Sigmoid colon (tissue), 7 donors: ENCODE data around the gene PTPN2. TPM values are rescaled to one million over a fixed set of nuclear protein-coding genes. Genes with fewer than 3 reads are reported as not detected.

Experiments used
- DNase-seq: peaks from one replicate; pipeline ENCODE4 v3.0.0-alpha.2; 2019
- H3K27ac ChIP-seq, 4 donors: fragments of 200-600 bp; sonication (generic); one replicate each; pipeline ENCODE4 v1.5.1; 2016 to 2019; ENCODE audit warnings: mild to moderate bottlenecking in 1 of 4
- H3K27me3 ChIP-seq, 3 donors: fragments of 200-600 bp; sonication (generic); one replicate each; pipeline ENCODE4 v1.5.1; 2019; ENCODE audit warnings: mild to moderate bottlenecking in 1 of 3
- H3K36me3 ChIP-seq, 4 donors: fragments of 200-600 bp; sonication (generic); one replicate each; pipeline ENCODE4 v1.5.1; 2016 to 2019
- H3K4me1 ChIP-seq, 4 donors: fragments of 200-600 bp; sonication (generic); one replicate each; pipeline ENCODE4 v1.5.1; 2017 to 2019
- H3K4me3 ChIP-seq, 4 donors: fragments of 200-600 bp; sonication (generic); one replicate each; pipeline ENCODE4 v1.5.1; 2017 to 2019; ENCODE audit warnings: mild to moderate bottlenecking in 2 of 4, moderate library complexity in 1 of 4
- H3K9me3 ChIP-seq, 4 donors: fragments of 200-600 bp in 3 of 4; sonication (generic) in 3 of 4; one replicate each; pipeline versions ENCODE4 v1.5.1 to v1.6.1; 2013 to 2019
- CTCF ChIP-seq, 4 experiments: fragments of 450-650 bp in 3 of 4; fragments of 200-600 bp in 1 of 4; IDR thresholded peaks; one replicate each; pipeline ENCODE4 v1.5.1; 2016 to 2019; ENCODE audit warnings: antibody characterized with exemption in 4 of 4, mild to moderate bottlenecking in 3 of 4, moderate library complexity in 2 of 4
- EP300 ChIP-seq, 4 donors: sonication (generic); formaldehyde crosslinking; IDR thresholded peaks; one replicate each; pipeline ENCODE4 v1.6.1; 2017; ENCODE audit warnings: antibody characterized with exemption in 4 of 4
- POLR2A ChIP-seq, 2 donors: fragments of 450-650 bp; IDR thresholded peaks; one replicate each; pipeline ENCODE4 v1.6.1; 2016; ENCODE audit warnings: antibody characterized with exemption in 2 of 2, mild to moderate bottlenecking in 2 of 2, moderate library complexity in 2 of 2
- POLR2AphosphoS5 ChIP-seq, 4 donors: sonication (generic); formaldehyde crosslinking; IDR thresholded peaks; one replicate each; pipeline ENCODE4 v1.6.1; 2017; ENCODE audit warnings: antibody characterized with exemption in 4 of 4
- WGBS, 2 donors: extraction: QIAGEN DNeasy Blood & Tissue Kit; methylation state at CpG; one replicate each; pipeline ENCODE4 v1.1.7; 2013; 5-methylcytosine and 5-hydroxymethylcytosine counted together
- intact Hi-C: fragments of 100-400 bp; cut with DNase I; formaldehyde crosslinking; loops from one replicate; pipeline ENCODE4 v1.15.1; 2023
- polyA plus RNA-seq, 3 donors: library from polyadenylated mRNA; stranded (reverse); fragments of 200-250 nt; gene quantifications; one replicate each; pipeline ENCODE4 v1.2.3, GENCODE V29; 2013
- total RNA-seq, 4 donors: library from RNA; depleted of rRNA; stranded (reverse); fragments of >200 nt; gene quantifications; one replicate each; pipeline ENCODE4 v1.1.0, GENCODE V29; 2016
- donor health status: healthy with polysubstance abuse.
- donor health status: Bipolar disorder and iron deficiency.
- donor health status: healthy.

PTPN2 gene
- total and polyA plus RNA-seq, 7 donors = 20.0 to 43.1 (median 31.0) TPM

- H3K27ac ChIP-seq = no peak overlapping the region
- H3K36me3 ChIP-seq = no peaks in the 10 kb centered on the region
- DNase-seq = no peak
- no peaks in the 10 kb centered on the region for H3K9me3 ChIP-seq
- H3K4me3 ChIP-seq = no peak overlapping the region
- no peaks in the 10 kb centered on the region for H3K27me3 ChIP-seq
- intact Hi-C loops = no loop called here
- no peak for TF ChIP-seq CTCF (IDR thresholded peaks at IDR 0.05)
- no peak for TF ChIP-seq POLR2A (IDR thresholded peaks at IDR 0.05)
- TF ChIP-seq EP300 (IDR thresholded peaks at IDR 0.05) = no peak
- TF ChIP-seq POLR2AphosphoS5 (IDR thresholded peaks at IDR 0.05) = no peak
- H3K4me1 ChIP-seq = no peaks in the 10 kb centered on the region
- 89 to 92% methylated on average over 9 of the region's 9 CpGs for WGBS, 2 donors
Observed at GRCh38 chr18:12774982-12775381, 109.1 kb downstream of the PTPN2 start.

- Histone ChIP-seq H3K36me3 (no peaks in the 10 kb centered on the region), H3K27ac (no peak overlapping the region), H3K4me3 (no peak overlapping the region), H3K9me3 (no peaks in the 10 kb centered on the region), H3K4me1 (no peaks in the 10 kb centered on the region), H3K27me3 (no peaks in the 10 kb centered on the region)
- intact Hi-C loops = no loop called here
- WGBS, 2 donors = 91 to 93% methylated on average over 5 of the region's 5 CpGs
- no peak for DNase-seq
- TF ChIP-seq POLR2AphosphoS5 (IDR thresholded peaks at IDR 0.05) (no peak), CTCF (IDR thresholded peaks at IDR 0.05) (no peak), EP300 (IDR thresholded peaks at IDR 0.05) (no peak), POLR2A (IDR thresholded peaks at IDR 0.05) (no peak)
Observed at GRCh38 chr18:12773369-12773768, 110.7 kb downstream of the PTPN2 start.

- no peak overlapping the region for H3K27ac ChIP-seq
- TF ChIP-seq POLR2AphosphoS5 (IDR thresholded peaks at IDR 0.05) (no peak), CTCF (IDR thresholded peaks at IDR 0.05) (no peak), POLR2A (IDR thresholded peaks at IDR 0.05) (no peak), EP300 (IDR thresholded peaks at IDR 0.05) (no peak)
- no peaks in the 10 kb centered on the region for H3K27me3 ChIP-seq
- no peaks in the 10 kb centered on the region for H3K9me3 ChIP-seq
- H3K36me3 ChIP-seq = no peaks in the 10 kb centered on the region
- WGBS, 2 donors = 81 to 82% methylated on average over 6 of the region's 6 CpGs
- no peak overlapping the region for H3K4me3 ChIP-seq
- intact Hi-C loops = no loop called here
- no peak for DNase-seq
- no peaks in the 10 kb centered on the region for H3K4me1 ChIP-seq
Observed at GRCh38 chr18:12772111-12772510, 111.9 kb downstream of the PTPN2 start.

- Histone ChIP-seq H3K4me3 (no peak overlapping the region), H3K4me1 (no peaks in the 10 kb centered on the region), H3K9me3 (no peaks in the 10 kb centered on the region), H3K27me3 (no peaks in the 10 kb centered on the region), H3K27ac (no peak overlapping the region), H3K36me3 (no peaks in the 10 kb centered on the region)
- 91 to 92% methylated on average over 15 of the region's 15 CpGs for WGBS, 2 donors
- DNase-seq = no peak
- intact Hi-C loops = no loop called here
- TF ChIP-seq POLR2A (IDR thresholded peaks at IDR 0.05) (no peak), POLR2AphosphoS5 (IDR thresholded peaks at IDR 0.05) (no peak), EP300 (IDR thresholded peaks at IDR 0.05) (no peak), CTCF (IDR thresholded peaks at IDR 0.05) (no peak)
Observed at GRCh38 chr18:12770469-12771219, 113.4 kb downstream of the PTPN2 start.
